ENCODE measurements around the gene SFMBT2.
"Not testable (repeated sequence)": the region's sequence is repeated elsewhere in the genome, so short reads cannot be mapped to it uniquely, and the experiment has no call there.

The SFMBT2 gene

DNA sequence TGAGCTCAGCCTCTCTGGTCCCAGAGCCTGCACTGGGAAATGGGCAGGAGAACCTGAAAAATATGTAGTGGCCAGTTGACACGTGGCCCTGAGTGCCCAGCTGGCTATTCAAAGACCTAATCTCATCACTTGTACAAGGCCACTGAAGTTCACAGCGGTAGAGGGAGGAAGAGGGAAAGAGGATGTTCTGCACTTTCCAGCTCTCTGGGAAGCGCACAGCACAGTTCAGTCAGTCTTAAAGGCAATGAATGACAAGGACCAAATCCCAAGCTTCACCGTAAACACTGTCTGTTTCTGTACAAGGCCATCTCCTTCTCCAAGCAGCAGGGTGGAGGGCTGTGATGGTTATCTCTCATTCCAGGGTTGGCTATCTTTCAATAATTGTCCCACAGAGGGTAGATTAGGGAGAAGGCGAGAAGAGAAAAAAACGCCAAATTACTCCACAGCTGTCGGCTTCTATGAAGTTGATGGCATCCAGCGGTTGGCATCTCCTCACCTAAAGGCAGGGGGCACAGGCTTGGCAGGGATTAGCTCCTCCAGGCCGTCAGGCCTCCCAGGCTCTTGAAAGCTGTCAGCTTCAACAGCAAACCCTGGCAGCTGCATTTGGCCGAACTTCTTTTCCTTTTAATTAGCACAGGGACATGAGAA lies 10.6 kb downstream of the SFMBT2 start:
- no peak for DNase-seq

DNA sequence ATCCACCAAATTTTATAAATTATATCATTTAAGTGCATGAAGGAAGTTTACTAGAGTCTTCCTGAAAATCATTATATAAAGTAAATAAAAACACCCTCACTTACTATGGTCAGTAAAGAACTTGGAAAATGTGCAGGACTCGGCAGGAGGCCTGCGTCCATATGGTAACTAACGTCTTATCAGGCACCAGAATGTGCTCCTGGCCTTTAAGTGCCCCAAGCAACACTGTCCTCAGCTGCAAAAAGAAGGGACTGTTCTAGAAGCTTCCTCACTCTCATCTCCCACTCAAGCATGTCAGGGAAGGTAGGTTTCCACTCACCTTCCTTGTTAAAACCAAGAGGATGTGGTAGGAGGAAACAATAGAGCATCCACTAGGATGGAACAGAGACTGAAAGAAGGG lies 11.3 kb downstream of the SFMBT2 start:
- no peak for DNase-seq

DNA sequence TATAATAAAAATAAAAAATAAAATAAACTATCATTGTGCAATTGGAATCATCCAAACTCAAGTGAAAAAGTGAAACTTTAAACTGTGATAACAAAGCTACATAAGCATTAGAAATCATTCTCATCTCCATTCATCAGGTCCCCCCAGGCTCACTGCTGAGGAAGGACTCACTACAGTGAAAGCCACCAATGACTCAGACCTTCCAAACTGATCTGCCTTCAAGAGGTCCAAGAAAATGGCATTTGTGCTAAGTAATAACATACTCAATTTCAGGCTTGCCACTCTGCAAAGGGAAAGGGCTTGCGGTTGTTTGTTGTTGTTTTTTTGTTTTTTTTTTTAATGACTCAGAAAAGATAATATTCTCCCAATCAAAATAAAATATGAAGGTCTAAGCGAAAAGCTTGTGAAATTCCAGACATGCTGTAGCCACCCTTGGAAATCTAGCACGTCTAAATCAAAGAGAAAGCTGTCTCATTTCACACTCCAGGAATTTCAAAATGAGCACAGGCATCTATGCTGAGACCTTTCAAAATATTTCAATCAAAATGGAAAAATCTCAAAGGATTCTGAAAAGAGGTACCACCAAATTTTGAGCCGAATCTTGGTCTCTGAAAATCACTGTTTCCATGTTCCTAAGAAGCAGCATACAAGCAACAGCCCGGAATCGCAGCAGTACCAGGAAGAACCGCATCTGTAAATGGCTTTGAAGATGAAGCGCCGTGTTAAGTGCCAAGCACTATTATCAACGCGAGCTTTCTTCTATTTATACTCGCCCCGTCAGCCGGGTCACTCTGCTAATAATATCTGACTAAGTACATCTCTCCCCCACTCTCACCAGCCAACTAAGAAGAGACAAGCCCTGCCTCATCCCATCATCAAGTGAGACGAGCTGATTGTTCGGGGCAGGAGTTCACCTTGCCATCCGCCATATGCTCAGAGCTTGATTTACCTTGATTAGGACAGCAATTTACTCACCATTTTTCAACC lies 13.5 kb downstream of the SFMBT2 start:
- no peak for DNase-seq

DNA sequence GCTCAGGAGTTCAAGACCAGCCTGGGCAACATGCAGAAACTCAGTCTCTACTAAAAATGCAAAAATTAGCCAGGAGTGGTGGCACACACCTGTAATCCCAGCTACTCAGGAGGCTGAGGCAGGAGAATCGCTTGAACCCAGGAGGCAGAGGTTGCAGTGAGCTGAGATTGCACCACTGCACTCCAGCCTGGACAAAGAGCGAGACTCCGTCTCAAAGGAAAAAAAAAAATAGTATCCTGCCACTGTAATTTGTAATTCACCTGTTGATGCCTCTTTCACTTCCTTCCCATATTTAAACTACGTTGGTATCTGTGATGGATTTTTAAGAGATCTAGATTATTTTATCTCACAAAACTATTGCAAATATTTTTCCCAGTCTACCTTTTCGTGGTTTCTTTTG lies 18.5 kb downstream of the SFMBT2 start:
- not testable (repeated sequence) for DNase-seq

DNA sequence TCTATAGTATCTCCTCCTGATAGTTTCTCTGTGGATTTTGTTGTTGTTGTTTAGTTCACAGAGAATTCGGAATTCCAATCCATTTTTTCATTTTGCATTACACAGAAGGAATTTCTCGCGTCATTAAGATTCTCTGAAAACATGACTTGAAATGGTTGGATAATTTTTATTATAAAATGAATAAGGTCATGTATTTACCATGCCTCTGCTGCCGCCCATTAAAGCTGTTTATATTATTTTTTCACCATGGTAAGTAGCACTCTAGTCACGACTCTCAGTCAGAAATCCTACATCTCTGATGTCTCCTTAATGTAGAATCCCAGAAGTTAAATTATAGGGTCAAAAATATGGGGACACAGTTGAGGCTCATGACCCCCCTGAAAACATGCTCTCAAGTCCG lies 19.1 kb downstream of the SFMBT2 start:
- DNase-seq = no peak

DNA sequence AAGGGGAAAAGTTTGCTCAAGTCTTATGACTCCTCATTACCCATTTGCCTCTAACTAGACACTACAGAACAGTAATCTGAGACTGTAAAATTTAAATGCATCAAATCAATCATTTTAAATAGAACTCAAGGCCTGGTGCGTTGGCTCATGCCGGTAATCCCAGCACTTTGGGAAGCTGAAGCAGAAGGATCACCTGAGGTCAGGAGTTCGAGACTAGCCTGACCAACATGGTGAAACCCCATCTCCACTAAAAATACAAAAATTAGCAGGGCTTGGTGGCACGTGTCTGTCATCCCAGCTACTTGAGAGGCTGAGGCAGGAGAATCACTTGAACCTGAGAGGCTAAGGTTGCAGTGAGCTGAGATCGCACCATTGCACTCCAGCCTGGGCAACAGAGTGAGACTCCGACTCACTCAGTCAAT lies 20.1 kb downstream of the SFMBT2 start:
- not testable (repeated sequence) for DNase-seq

DNA sequence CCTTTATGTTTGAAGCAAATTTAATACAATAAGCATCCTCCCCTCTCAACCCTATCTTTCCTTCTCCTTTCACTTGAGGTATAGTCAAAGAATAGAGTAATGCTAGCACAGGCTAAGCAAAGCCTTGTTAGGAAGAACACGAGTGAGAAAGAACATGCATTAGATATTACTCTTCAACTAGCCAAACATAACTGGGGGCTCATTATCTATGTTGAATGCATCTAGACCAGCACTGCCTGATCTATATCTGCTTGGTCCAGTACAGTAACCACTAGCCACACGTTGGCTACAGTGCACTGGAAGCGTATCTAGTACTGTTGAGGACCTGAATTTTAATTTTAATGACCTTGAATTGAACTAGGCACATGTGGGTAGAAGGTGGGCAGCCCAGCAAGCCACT lies 21.0 kb downstream of the SFMBT2 start:
- DNase-seq = no peak

DNA sequence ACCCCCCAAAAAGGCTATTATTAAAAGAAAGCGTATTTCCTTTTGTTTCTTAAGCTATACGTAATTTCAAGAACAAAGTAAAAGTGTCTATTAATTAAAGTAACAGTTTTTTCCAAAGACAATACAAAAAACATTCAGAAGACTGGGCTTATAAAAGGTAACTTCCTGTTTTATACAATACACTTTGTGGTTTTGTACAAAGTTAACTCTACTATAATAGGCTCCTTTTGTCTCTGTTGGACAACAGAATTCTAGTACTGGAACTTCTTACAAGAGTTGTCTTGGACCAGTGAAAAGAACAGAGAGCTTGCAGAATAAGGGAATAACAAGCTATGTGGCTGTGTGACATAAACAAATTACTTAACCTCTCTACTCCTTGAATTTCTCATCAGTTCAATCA lies 21.5 kb downstream of the SFMBT2 start:
- DNase-seq = no peak

DNA sequence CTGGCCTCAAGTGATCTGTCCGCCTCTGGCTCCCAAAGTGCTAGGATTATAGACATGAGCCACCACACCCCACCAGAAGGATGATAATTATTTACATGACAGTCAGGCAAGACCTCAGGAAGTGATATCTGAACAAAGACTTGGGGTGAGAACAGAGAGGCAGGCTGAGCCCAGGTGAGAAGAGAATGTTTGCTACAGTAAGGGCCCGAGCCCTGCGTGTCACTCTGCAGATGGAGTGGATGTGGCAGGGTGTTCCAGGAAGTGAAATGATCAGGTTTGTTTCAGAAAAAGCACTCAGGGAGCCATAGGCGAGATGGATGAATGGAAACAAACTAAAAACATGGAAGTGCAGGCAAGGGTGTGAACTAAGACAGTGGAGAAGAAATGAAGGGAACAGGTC lies 22.2 kb downstream of the SFMBT2 start:
- peak; percentile 30 for DNase-seq

DNA sequence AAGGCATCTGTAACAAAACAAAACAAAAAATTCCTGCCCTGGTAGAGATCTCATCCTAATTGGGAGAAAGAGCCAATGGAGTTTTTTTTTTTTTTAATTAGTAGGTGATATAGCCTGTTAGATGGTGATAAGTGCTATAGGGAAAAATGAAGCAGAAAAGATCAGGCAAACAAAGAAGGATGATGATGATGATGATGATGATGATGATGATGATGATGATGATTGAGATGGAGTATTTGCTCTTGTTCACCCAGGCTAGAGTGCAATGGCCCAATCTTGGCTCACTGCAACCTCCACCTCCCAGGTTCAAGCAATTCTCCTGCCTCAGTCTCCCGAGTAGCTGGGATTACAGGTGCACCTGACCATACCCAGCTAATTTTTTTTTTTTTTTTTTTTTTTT lies 22.7 kb downstream of the SFMBT2 start:
- DNase-seq = not testable (repeated sequence)

DNA sequence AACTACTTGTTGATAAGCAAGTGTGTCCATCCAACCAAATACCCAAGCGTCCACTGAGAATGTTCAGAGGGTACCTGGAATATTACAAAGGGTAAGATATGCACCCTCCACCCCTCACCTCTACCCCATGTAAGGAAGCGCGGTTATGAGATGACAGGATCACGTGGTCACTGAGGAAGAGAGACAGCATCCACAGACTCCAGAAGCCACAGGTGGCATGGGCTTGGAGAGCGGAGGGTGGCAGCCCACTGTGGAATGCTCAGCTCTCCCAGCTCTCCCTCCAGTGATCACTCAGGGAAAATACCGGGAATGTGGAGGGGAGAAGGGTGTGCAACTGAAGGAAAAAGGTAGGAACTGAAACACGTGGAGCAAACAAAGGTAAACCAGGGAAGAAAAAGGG lies 25.7 kb downstream of the SFMBT2 start:
- no peak for DNase-seq

DNA sequence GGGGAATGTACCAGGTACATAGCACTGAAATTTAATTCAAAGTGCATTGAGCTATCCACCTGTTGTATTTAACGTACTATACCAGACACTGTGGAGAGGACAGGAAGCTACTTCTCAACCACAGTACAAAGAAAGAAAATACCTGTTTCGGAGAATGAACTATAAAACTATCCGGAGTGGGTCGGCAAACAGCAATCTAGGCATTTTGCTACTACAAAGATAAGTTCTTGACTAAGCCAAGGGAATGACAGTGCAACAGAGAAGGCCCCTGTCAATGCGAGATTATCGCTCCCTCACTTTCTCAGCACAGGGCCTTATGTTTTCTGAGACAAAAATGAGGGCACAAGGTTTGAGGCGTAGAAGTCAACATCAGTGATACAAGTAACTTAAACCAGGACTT lies 27.4 kb downstream of the SFMBT2 start:
- DNase-seq = peak; percentile 8

DNA sequence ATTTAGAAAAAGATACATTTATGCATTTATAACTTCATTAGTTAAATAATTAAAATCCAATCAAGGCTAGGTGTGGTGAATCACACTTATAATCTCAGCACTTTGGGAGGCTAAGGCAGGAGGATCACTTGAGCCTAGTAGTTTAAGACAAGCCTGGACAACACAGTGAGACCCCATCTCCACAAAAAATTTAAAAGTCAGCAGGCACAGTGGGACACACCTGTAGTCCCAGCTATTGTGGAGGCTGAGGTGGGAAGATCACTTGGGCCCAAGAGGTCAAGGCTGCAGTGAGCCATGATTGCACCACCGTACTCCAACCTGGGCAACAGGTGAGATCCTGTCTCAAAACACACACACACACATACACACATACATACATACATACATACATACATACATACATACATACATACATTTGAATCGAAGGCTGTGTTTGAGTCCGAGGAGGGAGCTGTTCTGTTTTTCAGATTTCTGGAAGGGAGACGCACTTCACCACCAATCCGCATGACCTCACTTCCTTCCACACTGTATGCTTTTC lies 30.1 kb downstream of the SFMBT2 start:
- no peak for DNase-seq

DNA sequence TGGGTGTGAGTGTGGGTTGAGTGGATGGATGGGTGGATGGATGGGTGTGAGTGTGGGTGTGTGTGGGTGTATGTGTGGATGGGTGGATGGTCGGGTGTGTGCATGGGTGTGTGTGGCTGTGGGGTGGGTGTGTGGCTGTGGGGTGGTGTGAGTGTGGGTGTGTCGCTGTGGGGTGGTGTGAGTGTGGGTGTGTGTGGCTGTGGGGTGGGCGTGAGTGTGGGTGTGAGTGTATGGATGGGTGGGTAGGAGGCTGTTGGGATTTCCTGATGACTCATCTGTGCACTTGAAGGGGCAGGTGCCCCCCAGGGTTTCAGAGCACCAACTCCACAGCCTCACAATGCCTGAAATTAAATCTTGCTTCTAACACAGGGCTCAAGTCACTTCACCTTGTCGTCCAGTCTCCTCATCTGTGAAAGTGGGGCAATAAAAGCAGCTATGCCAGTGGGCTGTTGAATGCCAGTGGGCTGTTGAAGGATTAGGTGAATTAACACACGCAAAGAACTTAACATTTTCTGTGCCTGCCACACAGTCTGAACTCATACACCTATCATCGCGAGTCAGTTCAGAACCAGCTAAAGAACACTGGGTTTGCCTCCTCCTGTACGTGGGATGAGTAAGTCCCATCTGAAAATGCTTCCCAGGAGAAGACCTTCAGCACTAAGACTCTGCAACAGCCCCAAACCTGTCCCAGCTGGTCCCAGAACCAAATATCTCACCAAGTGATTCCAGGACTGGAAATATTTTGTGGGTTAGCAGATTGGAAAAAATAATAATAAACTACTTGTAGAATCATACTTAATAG lies 32.0 kb downstream of the SFMBT2 start:
- DNase-seq = peak; percentile 11

DNA sequence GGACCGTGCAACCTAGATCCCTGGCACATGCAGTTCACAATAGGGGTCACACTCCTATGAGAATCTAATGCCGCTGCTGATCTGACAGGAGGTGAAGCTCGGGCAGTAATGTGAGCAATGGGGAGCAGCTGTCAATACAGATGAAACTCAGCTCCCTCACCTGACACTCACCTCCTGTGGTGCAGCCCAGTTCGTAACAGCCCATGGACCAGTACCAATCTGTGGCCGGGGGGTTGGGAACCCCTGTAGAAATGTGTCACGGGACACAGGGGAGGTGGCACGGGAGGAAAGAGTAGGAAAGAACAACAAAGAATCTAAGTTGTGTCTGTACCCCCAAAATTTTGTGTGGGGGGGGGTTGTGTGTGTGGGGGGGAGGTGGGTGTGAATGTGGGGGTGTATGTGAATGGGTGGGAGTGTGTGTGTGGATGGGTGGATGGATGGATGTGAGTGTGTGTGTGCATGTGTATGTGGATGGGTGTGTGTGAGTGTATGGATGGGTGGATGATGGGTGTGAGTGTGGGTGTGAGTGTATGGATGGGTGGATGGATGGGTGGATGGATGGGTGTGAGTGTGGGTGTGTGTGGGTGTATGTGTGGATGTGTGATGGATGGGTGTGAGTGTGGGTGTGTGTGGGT lies 33.1 kb downstream of the SFMBT2 start:
- no peak for DNase-seq

DNA sequence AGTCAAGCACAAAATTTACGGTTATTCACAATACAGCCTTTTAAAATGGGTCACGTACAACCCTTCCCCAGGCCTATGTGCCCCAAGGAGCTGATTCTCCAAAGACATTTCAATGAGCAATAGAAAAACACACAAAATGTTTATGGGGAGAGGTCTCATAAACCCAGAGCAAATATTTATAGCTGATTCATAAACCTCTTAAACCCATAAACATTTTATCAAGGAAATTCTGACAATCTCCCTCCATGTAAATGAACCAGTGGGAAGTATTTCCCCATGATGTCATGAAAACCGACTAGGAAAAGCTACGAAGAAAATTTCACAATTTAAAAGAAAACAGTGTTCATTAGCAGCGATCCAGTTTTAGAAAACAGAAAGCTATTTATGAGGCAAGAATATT lies 36.0 kb downstream of the SFMBT2 start:
- no peak for DNase-seq

DNA sequence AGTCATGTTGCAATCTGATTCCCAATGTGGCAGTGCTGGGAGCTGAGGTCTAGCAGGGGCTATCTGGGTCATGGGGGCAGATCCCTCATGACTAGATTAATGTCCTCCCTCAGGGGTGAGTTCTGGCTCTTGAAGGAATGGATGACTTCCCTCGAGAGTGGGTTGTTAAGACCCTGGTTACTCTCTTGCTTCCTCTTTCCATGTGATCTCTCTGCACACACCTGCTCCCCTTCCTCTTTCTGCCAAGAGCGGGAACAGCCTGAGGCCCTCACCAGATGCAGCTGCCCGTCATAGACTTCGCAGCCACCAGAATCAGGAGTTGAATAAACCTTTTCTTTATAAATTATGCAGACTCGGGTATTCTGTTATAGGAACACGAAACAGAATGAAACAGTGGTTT lies 37.8 kb downstream of the SFMBT2 start:
- DNase-seq = no peak

DNA sequence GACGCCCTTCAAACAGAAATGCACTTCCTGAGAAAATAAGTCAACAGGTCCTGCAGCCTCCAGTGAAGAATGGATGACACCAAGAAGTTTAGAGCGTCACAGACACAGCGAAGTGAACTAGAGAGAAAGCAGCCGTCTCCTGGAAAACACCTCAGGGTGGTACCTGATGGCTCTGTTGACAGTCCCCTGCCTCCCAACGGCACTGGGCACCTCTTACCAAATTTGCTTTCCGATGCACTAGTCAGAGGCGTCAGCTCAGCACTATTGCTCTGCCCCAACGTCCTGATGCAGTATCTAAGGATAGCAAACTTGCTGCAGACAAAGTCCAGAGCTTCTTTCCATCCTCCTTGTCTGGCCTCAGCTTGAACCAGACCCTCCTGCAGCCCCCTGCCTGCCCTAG lies 38.3 kb downstream of the SFMBT2 start:
- no peak for DNase-seq

DNA sequence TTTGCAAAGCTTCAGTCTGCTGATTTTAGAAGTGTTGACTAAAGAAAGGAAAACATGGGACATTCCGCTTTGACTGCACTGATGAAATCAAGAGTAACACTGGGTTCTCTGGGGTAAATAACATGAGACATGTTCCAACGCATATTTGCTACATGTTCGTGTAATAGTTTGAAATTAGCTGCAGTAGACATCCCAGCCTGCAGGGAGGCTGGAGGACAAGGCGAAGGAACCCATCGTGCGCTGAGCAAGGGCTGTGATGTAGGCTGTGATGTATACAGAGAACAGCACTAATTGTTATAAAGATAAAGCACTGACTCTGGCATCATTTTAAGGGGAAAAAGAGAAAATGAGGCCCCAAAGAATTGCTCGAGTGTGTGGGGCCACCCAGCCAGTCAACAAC lies 40.3 kb downstream of the SFMBT2 start:
- DNase-seq = no peak

DNA sequence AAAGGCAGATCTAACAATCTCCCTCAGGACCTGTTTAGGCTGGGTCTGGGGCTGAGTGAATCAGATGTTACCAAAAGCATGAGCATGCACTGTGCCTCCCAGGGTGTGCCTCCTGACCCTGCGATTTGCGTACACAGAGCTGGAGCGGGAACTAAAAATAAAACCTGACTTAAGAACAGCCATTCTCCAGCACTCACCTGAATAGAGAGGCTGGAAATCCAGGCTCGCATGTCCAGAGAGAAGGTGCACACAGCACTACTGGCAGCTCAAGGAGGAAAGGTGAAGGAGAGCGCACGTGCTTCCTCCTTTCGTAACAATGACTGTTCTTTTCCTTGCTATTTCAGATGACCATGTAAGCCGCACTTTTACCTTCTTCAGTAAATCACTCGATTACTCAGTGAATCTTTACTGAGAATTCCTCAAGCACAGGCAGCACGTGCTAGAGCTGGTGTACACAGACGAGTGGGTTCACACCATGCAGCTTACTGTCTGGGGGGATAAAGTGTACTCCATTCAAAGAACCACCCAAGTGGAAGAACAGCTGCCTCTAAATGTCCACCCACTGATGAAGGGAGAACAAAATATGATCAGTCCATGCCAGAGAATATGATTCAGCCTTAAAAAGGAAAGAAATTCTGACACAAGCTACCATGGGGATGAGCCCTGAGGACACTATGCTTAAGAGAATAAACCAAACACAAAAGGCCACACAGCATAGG lies 45.6 kb downstream of the SFMBT2 start:
- DNase-seq = no peak

DNA sequence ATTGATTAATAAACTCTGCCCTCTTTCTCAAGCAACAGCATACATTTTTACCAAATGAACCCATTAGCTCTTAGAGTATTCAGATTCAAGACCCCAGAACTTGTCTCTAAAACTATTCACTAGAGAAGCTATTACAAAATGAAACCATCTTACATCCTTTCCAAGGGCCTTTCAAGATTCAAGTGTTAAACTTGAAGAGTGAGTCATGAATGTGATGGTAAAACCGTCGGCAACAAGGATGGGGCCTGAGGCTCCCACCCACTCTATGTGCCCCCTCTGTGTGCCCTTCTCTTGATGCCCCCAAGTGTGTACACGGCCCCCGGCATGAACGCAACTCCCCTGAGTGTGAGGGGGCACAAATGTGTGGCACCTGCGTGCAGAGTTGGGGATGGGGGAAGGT lies 46.4 kb downstream of the SFMBT2 start:
- no peak for DNase-seq

DNA sequence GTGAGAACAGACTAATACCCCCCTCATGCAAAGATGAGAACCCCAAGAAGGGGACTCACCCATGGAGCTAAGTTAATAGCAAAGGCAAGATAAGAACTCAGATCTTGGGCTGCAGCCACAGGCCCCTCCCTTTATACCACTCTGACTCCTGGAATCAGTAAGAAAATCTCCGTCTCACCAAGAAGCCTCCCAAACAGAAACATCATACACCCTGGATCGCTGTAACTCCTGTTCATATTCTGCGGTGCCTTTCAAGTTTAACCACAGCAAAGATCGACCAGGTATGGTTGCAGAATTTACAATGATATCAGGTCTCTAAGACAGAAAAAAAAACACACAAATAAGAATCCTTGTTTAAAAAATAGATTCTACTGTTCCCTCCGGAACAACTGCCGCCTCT lies 47.1 kb downstream of the SFMBT2 start:
- DNase-seq = no peak
